Ammon's horn (tissue), 1 donor: ENCODE measurements around the gene LY9.

Experiments used
- DNase-seq: peaks from one replicate; pipeline ENCODE4 v3.0.0-alpha.2; 2016; ENCODE audit warnings: low spot score

The LY9 gene

GRCh38 chr1:160801836-160802580 is 6.0 kb downstream of the LY9 start:
- DNase-seq: no peak

GRCh38 chr1:160806109-160806665 is 10.2 kb downstream of the LY9 start:
- no peak for DNase-seq

DNA sequence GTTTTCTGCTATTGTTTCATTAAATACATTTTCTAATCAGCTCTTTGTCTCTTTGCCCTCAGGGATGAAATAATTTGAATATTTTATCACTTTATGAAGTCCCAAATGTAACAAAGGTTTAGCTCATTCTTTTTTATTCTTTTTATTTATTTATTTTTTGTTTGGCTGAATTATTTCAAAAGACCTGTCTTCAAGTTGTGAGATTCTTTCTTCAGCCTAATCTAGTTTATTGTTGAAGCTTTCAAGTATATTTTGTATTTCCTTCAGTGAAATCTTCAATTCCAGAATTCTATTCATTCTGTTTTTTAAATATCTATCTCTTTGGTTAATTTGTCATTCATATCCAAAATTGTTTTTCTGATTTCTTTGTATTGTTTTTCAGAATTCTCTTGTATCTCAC is 10.8 kb downstream of the LY9 start:
- no peak for DNase-seq

GRCh38 chr1:160807247-160807646 is 11.3 kb downstream of the LY9 start:
- no peak for DNase-seq

- no peak for DNase-seq
These were observed 11.8 kb downstream of the LY9 start for GRCh38 chr1:160807738-160808137.

DNA sequence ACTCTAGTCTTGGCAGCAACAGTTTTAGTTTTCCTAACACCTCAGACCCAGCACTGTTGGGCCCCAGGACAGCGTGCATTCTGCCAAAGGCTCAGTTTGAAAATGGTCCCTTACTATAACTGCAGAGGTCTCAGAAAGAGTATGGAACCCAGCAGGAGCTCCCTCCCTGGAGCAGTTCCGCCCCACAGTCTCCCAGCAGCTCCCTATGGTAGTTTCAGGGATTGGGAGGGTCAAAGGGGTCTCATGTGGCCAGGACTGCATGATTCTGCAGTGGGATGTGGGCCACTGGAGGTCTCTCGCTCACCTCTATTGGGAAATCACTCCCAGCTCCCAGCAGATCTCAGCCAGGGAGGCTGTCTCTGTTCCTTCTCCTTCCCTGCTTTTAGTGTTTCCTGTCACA is 12.3 kb downstream of the LY9 start:
- DNase-seq: no peak

DNA sequence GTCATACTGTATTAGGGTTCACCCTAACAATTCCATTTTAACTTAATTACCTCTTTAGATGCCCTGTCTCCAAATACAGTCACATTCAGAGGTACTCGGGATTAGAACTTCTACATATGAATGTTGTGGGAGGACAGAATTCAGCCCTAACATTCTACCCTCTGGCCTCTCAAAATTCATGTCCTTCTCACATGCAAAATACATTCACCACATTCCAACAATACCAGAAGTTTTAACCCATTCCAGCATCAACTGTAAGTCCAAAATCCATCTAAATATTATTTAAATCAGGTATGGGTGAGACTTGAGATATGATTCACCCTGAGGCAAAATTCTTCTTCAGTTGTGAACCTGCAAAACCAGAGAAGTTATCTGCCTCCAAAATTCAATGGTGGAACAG is 14.5 kb downstream of the LY9 start:
- no peak for DNase-seq

GRCh38 chr1:160811147-160811546 is 15.2 kb downstream of the LY9 start:
- DNase-seq: no peak

DNA sequence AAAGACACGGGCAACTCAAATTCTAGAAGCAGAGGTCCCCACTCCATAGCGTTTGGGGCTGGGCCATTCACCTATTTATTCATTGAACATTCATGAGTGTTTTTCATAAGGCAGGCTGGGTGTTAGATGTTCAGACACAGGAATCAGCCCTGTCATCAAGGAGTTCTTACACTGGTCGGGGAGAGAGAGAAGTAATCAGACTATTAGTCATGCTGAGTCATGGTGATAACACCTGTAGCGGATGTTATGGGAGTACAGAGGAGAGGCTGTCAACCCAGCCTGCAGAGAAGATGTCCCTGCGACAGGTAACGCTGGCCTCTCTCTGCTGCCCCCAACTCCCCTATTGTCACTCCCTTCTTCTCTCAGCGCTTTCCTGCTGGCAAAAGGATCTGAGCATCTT is 17.2 kb downstream of the LY9 start:
- no peak for DNase-seq

DNA sequence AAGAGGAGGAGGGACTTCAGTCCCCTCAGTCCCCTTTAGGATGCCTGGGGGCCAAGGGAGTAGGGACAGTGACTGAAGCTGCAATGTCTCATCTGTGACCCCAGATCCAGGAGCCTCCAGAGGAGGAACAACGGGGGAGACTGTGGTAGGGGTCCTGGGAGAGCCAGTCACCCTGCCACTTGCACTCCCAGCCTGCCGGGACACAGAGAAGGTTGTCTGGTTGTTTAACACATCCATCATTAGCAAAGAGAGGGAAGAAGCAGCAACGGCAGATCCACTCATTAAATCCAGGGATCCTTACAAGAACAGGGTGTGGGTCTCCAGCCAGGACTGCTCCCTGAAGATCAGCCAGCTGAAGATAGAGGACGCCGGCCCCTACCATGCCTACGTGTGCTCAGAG is 18.3 kb downstream of the LY9 start:
- DNase-seq: no peak

GRCh38 chr1:160814856-160815255 is 18.9 kb downstream of the LY9 start:
- no peak for DNase-seq

DNA sequence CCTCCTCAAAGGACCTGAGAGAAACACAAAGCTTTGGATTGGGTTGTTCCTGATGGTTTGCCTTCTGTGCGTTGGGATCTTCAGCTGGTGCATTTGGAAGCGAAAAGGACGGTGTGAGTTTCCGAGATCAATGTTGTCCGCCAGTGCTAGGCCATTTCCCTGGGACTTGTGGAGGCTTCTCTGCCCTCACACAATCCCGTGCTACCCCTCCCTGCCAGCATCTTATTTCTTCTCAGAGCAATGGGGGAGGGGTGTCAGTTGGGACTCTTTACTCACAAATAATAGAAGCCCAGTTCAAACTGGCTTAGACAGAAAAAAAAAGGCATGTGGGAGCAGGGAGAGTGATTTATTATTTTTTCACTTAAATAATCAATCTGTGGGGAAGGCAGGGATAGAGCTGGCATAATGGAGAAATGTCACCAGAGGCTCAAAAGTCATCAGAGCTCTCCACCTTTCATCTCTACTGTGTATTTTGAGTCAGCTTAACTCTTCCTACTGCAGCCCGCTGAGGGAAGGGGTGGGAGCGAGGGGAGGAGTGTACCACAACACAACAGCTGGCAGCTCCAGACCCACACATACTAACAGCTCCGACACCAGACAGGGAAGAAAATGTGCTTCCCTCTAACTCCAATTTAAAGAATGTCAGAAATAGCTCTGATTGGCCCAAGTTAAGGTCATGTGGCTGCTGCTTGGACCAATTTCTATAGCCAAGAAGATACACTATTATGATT is 22.4 kb downstream of the LY9 start:
- DNase-seq: no peak

DNA sequence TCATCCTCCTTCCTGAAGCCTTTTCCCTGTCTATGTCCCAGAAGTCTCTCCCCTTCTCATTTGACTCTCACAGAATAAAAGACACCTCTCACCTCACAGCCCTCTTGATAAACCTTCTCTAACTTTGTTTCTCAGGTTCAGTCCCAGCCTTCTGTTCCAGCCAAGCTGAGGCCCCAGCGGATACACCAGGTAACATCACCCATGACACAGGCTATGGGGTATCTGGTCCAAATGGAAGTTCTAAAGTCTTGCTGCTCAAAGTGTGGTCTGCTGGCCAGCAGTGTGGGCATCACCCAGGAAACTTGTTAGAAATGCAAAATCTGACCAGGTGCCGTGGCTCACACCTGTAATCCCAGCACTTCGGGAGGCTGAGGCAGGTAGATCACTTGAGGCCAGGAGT is 23.2 kb downstream of the LY9 start:
- DNase-seq: no peak

- DNase-seq: no peak
These were observed 25.7 kb downstream of the LY9 start for GRCh38 chr1:160821627-160822026.

- DNase-seq: no peak
These were observed 27.3 kb downstream of the LY9 start for GRCh38 chr1:160823296-160823695.

DNA sequence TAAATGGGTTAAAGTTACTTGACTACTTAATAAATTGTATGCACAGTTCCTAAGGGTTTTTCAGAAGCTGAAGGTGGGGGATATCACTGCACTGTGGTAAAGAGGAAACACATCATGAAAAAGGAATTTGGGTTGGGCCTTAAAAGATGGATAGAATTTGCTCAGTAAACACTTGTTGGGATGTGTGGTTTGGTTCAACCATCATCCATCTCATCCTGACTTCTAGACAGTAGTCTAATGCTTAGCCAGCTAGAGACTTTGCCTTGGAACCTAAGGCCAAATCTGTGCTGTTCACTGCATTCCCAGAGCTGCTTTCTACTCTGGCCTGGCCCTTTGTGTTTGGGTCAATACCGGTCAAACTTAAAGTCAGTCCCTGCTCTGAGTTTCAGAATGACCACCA is 30.6 kb downstream of the LY9 start:
- no peak for DNase-seq

GRCh38 chr1:160827418-160827817 is 31.4 kb downstream of the LY9 start:
- DNase-seq: no peak

GRCh38 chr1:160829766-160830165 is 33.8 kb downstream of the LY9 start:
- DNase-seq: no peak

- DNase-seq: no peak
These were observed 34.6 kb downstream of the LY9 start for GRCh38 chr1:160830321-160831153.

- no peak for DNase-seq
These were observed 39.1 kb downstream of the LY9 start for GRCh38 chr1:160834945-160835565.

- no peak for DNase-seq
These were observed 39.8 kb downstream of the LY9 start for GRCh38 chr1:160835751-160836150.

DNA sequence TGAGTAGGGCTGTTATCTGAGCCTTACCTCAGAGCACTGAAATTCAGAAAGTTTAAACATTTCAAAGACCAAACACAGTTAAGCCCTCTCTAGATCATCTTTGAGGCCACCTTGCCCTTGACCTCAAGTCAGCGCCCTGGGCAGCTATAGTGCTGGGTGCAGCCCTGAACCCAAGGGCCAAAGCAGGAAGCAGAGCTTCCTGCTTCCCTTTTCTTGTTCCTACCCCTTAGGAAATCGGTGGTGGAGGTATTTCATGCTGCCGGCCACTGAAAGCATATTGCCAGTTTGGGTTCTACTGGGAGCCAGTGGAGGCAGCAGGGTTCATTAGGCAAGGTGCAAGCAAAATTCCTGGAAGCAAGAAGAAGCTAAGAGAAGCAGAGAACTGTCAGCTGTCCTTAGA is 40.6 kb downstream of the LY9 start:
- DNase-seq: no peak
